HG03097 (cell line): ENCODE measurements around the gene GPATCH1.
A peak's percentile ranks its signal among the peaks of the same experiment; 100 is the strongest.
"Not testable (repeated sequence)": the region's sequence is repeated elsewhere in the genome, so short reads cannot be mapped to it uniquely, and the experiment has no call there.

ENCODE experiments used
- ATAC-seq: cut with Tn5 transposase; IDR thresholded peaks from one replicate; pipeline ENCODE4 v1.9.1; 2021; ENCODE audit not compliant: unreplicated experiment, low FRiP score

Gene GPATCH1, protein sequence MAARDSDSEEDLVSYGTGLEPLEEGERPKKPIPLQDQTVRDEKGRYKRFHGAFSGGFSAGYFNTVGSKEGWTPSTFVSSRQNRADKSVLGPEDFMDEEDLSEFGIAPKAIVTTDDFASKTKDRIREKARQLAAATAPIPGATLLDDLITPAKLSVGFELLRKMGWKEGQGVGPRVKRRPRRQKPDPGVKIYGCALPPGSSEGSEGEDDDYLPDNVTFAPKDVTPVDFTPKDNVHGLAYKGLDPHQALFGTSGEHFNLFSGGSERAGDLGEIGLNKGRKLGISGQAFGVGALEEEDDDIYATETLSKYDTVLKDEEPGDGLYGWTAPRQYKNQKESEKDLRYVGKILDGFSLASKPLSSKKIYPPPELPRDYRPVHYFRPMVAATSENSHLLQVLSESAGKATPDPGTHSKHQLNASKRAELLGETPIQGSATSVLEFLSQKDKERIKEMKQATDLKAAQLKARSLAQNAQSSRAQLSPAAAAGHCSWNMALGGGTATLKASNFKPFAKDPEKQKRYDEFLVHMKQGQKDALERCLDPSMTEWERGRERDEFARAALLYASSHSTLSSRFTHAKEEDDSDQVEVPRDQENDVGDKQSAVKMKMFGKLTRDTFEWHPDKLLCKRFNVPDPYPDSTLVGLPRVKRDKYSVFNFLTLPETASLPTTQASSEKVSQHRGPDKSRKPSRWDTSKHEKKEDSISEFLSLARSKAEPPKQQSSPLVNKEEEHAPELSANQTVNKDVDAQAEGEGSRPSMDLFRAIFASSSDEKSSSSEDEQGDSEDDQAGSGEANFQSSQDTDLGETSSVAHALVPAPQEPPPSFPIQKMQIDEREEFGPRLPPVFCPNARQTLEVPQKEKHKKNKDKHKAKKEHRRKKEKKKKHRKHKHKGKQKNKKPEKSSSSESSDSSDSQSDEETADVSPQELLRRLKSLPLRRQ

DNA sequence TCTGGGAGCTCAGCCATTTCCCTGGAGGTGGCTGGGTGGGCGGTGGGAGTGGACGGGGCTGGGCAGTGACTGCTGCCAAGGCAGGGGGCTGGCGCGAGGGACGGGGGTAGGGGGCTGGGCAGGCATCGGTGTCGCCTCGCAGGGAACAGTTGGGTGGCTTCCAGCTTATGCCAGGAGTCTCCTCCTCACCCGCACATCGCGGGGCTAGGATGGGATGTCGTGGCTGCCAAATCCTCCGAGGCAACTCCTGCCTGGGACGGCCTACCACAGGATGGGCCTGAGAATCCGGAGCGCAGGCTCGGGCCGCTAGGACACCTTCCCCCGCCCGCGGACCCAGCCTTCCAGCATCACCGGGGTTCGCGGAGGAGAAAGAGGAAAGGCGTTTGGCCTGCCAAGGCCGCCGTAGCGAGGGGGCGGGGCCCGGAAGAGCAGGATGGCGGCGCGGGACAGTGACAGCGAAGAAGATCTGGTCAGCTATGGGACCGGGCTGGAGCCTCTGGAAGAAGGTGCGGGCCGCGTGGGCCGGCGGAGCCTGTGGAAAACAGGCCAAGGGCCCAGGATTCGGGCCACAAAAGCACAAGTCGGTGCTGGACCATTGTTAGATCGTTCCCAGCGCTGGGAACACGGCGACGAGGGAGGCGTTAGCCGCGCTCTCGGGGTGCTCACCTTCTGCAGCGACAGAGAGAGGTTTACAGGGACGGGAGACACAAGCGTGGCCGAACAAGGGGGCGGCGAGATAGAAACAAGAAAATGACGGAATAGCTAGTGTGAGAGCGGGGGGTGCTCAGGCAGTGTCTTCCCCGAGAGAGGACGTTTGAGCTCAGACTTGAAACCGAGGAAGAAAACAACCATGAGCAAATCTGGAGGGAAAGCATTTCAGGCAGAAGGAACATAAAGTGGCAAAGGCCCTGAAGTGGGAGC is at the start of gene GPATCH1:
Gene GPATCH1, plus strand, starts transcription at position 421 of the 921 bp plus-strand sequence. Its CDS starts 13 bp downstream, at position 434.
- peak; percentile 86 for ATAC-seq

GRCh38 chr19:33032218-33032781 is 48.7 kb upstream of the GPATCH1 start:
- no peak for ATAC-seq

GRCh38 chr19:33035461-33035860 is 45.5 kb upstream of the GPATCH1 start:
- no peak for ATAC-seq

GRCh38 chr19:33036370-33037167 is 44.4 kb upstream of the GPATCH1 start:
- not testable (repeated sequence) for ATAC-seq

DNA sequence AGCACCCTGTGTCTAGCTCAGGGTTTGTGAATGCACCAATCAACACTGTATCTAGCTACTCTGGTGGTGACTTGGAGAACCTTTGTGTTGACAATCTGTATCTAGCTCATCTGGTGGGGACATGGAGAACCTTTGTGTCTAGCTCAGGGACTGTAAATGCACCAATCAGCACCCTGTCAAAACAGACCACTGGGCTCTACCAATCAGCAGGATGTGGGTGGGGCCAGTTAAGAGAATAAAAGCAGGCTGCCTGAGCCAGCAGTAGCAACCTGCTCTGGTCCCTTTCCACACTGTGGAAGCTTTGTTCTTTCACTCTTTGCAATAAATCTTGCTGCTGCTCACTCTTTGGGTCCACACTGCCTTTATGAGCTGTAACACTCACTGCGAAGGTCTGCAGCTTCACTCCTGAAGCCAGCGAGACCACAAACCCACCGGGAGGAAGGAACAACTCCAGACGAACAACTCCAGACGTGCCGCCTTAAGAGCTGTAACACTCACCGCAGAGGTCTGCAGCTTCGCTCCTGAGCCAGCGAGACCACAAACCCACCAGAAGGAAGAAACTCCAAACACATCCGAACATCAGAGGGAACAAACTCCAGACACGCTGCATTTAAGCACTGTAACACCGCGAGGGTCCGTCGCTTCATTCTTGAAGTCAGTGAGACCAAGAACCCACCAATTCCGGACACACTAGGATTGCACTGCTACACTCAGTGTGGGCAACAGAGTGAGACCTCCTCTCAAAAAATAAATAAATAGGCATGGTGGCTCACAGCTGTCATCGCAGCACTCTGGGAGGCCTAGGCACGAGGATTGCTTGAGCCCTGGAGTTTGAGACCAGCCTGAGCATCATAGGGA is 43.6 kb upstream of the GPATCH1 start:
- ATAC-seq = not testable (repeated sequence)

GRCh38 chr19:33039108-33039599 is 41.8 kb upstream of the GPATCH1 start:
- ATAC-seq = no peak

DNA sequence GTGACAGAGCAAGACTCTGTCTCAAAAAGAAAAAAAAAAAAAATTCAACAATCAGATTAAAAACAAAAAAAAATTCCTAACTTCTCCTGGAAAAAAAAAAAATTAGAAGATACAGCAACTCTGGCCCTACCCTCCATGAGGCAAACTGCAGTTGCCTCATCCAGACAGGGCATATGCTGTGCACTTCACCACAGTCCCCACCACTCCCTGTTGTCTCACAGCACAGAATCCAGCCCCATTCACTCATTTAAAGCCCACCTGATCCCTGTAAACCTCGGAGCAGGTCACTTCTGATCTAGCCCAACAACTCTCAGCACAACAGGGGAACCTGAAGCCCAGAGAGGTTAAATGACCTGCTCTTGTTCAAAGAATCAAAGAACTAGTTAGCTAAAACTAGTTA is 41.2 kb upstream of the GPATCH1 start:
- ATAC-seq = no peak

DNA sequence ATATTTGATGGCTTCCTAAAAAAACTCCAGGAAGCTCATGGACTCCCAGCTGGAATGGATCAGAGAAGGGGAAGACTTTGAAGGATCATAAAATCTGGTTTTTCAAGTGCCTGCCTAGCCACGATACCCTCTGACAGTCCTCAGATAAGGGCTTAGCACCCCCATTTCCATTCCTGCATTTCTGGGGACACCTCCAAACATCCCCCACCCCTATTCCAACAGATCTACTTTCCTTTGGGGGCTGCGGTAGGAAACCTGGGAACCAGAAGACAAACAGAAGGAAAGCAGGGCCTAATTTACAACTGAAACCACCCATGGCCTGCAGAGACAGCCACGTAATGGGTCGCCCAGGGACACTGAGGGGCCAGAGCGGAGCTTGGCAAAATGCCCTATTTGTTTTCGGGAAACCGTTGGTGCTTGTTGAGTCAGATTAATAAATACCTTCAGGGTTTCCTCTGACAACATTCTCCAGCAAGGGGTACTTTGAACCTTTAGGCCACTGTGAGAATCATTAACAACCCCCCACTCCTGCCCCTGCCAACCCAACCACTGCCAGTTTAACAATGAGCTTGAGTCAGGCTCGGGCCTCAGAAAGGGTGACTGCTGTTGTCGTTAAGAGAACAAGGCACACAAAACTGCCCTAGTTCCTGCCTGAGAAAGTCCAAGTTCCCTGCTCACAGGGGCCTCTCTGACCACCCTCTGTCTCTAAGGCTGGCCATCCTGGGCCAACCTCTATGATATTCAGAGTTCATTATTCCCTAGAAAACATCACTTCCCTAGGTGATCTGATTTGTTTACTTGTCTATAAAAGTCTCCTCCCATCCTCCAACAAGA is 39.8 kb upstream of the GPATCH1 start:
- no peak for ATAC-seq

GRCh38 chr19:33041828-33042160 is 39.2 kb upstream of the GPATCH1 start:
- ATAC-seq = not testable (repeated sequence)

DNA sequence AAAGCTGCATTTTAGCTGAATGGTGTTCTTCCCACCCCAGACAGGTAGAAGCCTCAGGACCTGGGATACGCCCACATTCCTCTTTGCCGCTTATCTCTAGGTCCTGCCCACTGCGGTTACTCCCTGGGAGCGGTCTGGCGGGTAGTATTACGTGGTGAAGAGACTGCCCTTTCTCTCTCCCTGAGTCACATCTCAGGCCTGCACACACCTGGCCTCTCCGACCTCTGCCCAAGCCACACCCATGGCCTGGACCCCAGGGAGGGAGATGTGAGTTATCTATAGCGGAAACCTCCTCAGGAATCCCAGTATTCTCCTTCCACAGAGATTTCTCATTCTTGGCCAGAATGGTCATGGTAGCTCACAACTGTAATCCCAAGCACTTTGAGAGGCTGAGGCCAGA is 33.6 kb upstream of the GPATCH1 start:
- ATAC-seq = no peak

- no peak for ATAC-seq
Observed at GRCh38 chr19:33048806-33049676, 31.9 kb upstream of the GPATCH1 start.

DNA sequence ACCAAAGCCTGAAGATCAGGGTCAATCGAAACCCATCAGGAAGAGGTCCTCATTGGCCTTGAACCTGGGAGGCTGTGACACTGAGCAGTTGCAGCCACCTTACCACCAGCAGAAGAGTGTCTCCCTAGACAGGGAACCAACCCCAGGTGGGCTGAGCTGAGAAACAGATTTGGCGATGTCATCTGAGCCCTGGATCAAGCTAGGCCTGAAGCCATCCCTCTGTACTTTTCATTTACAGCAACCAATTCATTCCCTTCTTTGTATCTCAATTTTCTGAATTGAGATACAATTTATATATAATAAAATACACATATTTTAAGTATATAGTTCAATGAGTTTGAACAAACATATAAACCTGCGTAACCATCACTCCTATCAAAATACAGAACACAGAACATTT is 30.9 kb upstream of the GPATCH1 start:
- ATAC-seq = no peak

- no peak for ATAC-seq
Observed at GRCh38 chr19:33052352-33052972, 28.5 kb upstream of the GPATCH1 start.

DNA sequence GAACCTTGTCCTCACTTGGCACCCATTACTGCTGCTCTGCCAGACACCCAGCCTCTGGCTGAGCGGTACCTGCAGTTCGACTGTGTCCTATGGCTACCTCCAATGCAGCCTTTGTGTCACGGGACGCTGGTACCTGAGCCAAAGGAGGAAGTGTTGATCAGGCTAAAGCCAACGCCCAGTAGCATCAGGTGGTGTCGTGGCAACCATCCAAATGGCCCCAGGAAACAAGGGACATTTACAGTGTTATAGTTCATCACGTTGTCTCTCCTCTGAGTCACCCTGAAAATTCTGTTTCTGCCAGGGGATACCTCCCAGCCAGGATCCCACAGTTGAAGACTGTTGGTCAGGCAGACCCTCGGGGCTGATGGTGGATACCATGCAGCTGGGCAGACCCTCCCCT is 26.4 kb upstream of the GPATCH1 start:
- ATAC-seq = no peak

DNA sequence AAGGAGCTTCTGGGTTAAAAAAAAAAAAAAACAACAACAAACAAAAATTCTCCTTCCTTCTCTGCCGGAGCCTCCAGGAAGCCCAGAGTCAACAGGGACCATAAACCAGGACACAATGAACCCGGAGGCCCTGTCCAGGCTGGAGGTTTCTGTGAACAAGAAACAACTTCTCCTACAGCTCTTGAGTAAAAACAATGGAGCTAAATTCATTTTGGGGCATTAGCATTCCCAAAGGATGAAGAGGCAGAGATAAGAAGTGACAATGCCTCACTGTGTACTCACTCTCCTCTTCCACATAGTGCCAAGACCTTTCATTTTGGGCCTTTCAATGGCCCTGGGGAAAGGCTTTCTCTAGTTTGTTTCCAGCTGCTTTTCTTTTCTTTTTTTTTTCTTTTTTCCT is 25.3 kb upstream of the GPATCH1 start:
- ATAC-seq = no peak

DNA sequence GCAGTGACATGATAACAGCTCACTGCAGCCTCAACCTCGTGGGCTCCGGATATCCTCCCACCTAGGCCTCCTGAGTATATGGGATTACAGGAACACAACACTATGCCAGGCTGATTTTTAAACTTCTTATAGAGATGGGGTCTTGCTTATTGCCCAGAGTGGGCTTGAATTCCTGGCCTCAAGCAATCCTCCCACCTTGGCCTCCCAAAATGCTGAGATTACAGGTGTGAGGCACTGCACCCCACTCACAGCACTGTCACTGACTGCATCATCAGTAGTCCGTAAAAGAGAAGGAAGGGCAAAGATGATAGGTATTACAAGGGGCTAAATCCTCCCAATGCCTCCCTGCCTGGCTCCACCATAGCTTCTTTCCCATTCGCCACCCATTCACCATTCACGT is 20.4 kb upstream of the GPATCH1 start:
- ATAC-seq = no peak
